PFSK-1 (cell line): ENCODE data around the gene FGGY.

ENCODE experiments used
- FOXP2 ChIP-seq: optimal IDR thresholded peaks from 2 replicates; pipeline ENCODE3; 2011; ENCODE audit warnings: borderline replicate concordance, control low read depth, inconsistent platforms; ENCODE audit not compliant: insufficient read depth; ENCODE audit errors: extremely low read length, extremely low read depth
- POLR2AphosphoS5 ChIP-seq: IDR thresholded peaks from 2 replicates; pipeline ENCODE4 v1.6.1; 2012; ENCODE audit warnings: low read depth, mild to moderate bottlenecking, control low read depth, low read length, moderate library complexity
- SIN3A ChIP-seq: IDR thresholded peaks from 2 replicates; pipeline ENCODE4 v1.6.1; 2012; ENCODE audit warnings: mild to moderate bottlenecking, low read length, moderate library complexity, borderline replicate concordance; ENCODE audit not compliant: insufficient read depth
- TAF1 ChIP-seq: IDR thresholded peaks from 2 replicates; pipeline ENCODE4 v1.6.1; 2012; ENCODE audit warnings: low read length, control low read depth, borderline replicate concordance; ENCODE audit not compliant: insufficient read depth
- TF ChIP-seq, protein P1 (sequence below), 2 experiments: IDR thresholded peaks; 2 replicates each; pipeline versions ENCODE4 v1.6.1 to v1.8.0; 2011 to 2012; ENCODE audit warnings: low read depth in 2 of 2, low read length in 2 of 2, control low read depth in 1 of 2, inconsistent platforms in 1 of 2, mild to moderate bottlenecking in 1 of 2, moderate library complexity in 1 of 2; ENCODE audit not compliant: insufficient read depth in 1 of 2

DNA sequence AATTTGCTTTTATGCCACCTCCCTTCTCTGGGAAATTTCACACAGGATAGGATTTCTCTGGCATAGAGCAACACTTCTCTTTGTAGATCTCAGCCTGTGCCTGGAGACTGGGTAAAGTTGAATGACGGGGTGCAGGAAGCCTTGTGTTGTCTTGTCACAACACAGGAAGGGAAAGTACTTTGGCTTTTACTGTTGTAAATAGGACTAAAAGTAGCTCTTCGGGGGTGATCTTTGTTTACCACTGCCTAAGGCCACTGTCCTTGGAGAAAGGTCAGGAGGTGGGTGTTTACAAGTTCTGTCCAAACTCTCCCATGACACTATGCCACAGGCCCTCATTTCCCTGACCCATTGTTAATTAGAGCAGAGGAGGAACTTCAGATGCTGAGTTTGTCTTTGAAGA is 139.7 kb downstream of the FGGY start:
- TF ChIP-seq POLR2AphosphoS5 (no peak), SIN3A (no peak), TAF1 (no peak), FOXP2 (no peak)
- TF ChIP-seq, protein P1, sequence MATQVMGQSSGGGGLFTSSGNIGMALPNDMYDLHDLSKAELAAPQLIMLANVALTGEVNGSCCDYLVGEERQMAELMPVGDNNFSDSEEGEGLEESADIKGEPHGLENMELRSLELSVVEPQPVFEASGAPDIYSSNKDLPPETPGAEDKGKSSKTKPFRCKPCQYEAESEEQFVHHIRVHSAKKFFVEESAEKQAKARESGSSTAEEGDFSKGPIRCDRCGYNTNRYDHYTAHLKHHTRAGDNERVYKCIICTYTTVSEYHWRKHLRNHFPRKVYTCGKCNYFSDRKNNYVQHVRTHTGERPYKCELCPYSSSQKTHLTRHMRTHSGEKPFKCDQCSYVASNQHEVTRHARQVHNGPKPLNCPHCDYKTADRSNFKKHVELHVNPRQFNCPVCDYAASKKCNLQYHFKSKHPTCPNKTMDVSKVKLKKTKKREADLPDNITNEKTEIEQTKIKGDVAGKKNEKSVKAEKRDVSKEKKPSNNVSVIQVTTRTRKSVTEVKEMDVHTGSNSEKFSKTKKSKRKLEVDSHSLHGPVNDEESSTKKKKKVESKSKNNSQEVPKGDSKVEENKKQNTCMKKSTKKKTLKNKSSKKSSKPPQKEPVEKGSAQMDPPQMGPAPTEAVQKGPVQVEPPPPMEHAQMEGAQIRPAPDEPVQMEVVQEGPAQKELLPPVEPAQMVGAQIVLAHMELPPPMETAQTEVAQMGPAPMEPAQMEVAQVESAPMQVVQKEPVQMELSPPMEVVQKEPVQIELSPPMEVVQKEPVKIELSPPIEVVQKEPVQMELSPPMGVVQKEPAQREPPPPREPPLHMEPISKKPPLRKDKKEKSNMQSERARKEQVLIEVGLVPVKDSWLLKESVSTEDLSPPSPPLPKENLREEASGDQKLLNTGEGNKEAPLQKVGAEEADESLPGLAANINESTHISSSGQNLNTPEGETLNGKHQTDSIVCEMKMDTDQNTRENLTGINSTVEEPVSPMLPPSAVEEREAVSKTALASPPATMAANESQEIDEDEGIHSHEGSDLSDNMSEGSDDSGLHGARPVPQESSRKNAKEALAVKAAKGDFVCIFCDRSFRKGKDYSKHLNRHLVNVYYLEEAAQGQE (IDR thresholded peaks at IDR 0.05; ENCODE audit: insufficient read depth in 1 of 2, low read depth in 2 of 2, low read length in 2 of 2) = no peak
